SIG-M5 treated with dmso at 0.1 percent for 504 hours (cell line): Measurements from ENCODE around the gene SLC4A5.
"Not testable (repeated sequence)": the region's sequence is repeated elsewhere in the genome, so short reads cannot be mapped to it uniquely, and the experiment has no call there.

ENCODE experiments used
- DNase-seq: peaks from one replicate; lab custom pipeline; 2025; ENCODE audit not compliant: unreplicated experiment; lab: John Stamatoyannopoulos, UW

SLC4A5 gene

DNA sequence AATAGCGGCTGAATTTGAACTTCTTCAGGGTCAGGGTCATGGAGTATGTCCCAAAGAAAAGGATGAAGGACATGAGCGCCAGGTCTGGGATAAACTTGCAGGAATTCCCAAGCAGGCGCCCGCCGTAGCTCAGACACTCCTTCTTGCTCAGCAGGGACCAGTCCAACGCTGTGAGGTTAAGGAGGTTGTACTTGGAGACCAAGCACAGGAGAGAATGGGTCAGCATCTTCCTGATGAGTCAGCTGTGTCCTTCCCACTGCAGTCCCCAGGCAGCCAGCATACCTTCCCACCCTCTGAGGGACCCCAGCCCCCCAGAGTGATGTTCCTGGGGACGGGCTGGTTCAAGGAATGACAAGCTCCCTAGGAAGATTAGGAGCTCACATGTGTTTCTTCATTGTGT is 103.9 kb downstream of the SLC4A5 start:
- DNase-seq, result no peak

DNA sequence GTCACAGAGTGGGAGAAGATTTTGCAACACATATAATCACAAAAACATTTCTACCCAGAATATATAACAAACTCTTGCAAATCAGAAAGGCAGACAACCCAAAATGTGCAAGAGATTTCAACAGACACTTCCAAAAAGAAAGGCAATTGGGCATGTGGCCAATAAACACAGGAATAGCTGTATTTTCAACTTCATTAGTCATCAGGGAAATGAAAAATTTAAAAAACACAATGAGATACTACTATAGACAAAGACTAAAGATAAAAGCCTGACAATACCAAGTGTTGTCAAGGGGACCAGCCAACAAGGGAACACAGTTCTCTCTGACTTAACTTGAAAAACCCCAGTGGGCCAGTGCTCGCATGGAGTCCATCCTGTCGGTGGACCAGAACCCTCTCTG is 104.3 kb downstream of the SLC4A5 start:
- peak; percentile 15 for DNase-seq

DNA sequence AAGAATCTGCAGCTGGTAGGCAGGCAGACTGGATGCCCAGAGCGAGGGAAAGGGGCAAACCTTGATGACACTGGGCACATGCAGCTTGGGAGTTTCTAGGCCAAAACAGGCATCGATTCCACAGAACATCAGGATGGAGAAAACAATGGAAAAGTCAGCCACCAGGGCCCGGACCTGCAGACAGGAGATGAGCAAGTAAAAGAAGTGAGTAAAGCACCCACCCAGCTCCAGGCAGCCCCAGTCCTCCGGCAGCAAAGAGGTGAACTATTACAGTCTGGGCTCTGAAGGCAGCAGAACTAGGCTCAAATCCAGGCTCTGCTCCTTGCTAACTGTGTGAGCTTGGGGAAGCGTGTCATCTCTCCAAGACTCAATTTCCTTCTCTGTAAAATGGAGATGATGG is 108.2 kb downstream of the SLC4A5 start:
- no peak for DNase-seq

GRCh38 chr2:74233648-74234047 is 109.6 kb downstream of the SLC4A5 start:
- no peak for DNase-seq

GRCh38 chr2:74232426-74232825 is 110.8 kb downstream of the SLC4A5 start:
- no peak for DNase-seq

- not testable (repeated sequence) for DNase-seq
Observed at GRCh38 chr2:74229865-74230264, 113.4 kb downstream of the SLC4A5 start.

DNA sequence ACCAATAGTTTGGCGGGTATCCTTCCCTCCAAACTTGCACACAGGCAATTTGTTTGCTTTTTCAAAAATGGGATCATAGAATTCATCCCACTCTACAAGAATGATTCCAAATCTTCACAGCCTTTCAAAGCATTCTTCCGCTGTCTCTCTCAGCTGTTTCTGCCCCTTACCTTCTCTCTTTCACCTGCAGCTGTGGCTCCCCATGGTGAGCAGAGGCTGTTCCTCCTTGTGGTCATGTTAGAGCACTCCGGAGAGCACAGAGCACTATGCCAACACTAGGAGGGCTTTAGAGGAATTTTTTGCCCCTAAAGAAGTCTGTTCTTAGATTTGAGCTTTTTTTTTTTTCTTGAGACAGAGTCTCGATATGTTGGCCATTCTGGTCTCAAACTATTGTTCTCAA is 114.4 kb downstream of the SLC4A5 start:
- DNase-seq, result no peak

DNA sequence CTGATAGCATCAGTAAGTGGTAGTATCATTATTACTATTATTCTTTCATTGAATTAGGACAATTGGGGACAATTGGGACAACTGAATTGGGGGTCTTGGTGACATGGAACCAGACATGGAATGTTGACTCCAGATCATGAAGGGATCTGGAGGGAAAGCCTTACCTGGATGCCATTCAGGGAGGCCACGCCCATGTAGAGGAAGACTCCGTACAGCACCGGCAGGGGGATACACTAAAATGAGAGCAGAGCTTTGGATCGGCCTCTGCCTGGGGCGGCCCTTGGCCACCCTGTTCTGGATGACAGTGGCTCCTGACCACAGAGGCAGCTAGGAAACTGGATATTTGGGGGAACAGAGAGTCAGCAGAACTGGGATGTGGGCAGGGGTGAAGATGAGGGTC is 115.6 kb downstream of the SLC4A5 start:
- DNase-seq, result no peak

- DNase-seq, result no peak
Observed at GRCh38 chr2:74226648-74227213, 116.5 kb downstream of the SLC4A5 start.

DNA sequence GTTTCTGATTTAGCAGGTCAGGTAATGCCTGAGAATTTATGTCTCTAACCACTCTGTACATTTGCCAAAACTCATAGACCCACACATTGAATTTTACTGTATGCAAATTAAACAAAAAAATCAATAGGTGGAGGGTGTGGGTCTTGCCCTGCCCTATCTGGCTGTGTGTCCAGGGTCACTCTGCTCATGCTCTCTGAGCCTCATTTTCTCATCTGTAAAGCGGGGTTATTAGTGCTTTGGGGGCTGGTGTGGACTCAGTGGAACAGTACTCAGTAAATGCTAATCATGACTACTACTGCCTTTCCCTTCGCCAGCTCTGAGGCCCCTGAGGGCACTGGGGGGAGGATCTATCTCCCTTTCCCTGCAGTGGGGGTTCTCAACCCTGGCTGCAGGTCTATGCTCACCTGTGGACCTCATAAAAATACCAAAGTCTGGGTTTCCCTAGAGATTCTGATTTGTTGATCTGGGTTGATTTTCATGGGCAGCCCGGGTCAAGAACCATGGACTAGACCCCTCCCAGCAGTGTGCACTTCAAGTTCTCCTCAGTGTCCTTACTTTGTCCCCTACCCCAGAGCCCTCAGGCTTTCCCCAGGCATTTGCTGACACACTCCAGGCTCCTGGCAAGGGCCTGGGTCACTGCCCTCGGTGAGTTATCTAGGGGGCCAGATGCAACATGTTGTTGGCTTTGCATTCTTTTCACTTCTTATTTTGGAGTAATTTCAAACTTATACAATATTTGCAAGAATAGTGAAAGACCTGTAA is 117.3 kb downstream of the SLC4A5 start:
- DNase-seq, result no peak

DNA sequence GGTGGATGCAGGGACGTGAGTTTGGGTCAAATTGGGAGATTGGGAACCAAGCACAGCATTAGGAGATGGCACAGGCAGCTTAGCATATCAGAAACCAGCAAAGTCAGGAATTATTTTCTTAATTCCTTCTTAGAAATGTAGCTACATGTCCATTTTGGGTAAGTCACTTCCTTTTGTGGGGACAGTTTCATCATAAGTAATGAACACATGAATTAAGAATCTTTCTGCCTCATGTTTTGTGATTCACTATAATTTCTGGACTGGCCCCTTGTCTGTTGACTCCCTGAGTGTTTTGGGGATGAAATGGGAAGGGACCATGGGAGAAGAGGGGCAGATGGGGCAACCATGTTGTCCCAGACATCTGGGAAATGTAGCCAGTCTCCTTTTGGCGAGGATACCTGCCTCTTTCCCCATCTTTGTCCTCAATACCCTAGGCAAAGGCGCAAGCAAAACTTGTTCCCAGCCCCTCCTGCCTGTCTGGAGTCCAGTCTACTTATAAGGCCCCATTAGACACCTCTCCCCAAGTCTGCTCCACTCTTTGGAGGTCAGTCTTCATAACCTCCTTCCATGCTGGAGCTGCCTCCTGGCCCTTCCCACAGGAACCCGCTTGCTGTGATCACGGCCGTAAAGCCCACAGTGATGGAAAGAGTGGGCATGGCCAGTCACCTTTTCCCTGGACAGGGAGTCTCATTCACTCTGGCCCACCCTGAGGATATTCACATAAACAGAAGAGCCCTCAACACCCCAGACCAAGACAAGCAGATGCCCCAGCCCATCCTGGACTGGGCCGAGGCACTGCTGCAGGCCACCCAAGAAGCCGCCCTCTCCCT is 119.1 kb downstream of the SLC4A5 start:
- no peak for DNase-seq

GRCh38 chr2:74222300-74222650 is 120.9 kb downstream of the SLC4A5 start:
- no peak for DNase-seq

DNA sequence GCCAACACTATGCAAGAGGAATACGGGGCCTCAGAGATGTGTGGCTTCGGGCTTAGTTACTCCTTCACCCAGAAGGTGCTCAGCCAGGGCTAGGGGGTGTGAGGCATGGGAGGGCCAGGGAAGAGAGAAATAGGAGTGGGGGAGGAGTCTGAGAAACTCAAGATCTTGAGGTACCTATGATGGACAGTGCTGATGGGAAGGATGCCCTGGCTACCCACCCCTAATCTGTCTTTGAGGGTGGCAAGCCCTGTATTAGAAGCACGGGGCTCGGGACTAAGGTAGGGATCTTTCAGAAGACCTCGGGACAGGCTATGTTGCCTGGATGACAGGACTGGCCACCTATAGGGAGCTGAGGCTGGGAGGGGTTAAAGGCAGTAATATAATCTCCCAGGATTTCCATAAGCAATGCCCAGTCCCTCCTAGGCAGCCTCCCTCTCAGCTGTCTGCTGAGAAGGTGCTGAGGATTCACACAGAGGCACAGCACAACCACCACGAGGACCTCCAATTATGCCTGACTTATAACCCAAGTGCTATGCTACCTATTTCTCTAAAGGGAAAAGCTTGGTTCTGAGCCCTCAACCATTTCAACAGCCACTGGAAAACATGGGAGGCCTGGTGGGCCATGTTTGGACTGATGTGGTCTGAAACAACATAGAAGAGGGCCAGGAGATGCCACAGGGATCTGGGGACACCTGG is 121.5 kb downstream of the SLC4A5 start:
- DNase-seq, result no peak

GRCh38 chr2:74221091-74221490 is 122.1 kb downstream of the SLC4A5 start:
- DNase-seq, result no peak

DNA sequence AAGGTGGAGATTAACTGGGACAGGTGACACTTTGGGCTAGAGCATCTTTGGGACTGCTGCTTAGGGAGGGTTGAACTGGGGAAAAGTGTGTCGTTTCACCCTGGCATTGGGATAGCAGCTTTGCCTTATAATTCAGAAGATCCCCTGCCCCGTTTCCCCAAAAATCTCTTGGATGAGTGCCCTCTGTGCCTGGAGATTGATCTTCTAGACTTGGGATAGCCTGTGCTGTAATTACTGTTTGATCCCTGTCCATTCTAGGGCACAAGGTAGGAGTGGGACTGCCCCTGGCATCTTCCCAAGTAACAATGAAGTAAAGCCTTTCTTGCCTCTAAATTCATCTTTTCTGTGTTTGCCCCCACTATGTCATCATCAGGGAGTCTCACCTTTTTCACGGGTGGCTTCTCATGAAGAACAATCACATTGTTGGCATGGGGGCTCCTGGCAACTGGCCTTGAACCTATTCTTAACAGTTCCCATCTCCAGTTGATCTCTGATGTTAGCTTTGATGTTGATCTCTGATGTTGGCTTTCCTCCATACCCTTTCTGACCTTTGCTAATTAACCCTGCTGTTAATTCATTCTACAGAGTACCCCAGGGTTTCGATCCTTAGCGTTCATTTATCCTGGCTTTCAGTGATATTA is 123.2 kb downstream of the SLC4A5 start:
- DNase-seq, result no peak

- no peak for DNase-seq
Observed at GRCh38 chr2:74216642-74217041, 126.6 kb downstream of the SLC4A5 start.

DNA sequence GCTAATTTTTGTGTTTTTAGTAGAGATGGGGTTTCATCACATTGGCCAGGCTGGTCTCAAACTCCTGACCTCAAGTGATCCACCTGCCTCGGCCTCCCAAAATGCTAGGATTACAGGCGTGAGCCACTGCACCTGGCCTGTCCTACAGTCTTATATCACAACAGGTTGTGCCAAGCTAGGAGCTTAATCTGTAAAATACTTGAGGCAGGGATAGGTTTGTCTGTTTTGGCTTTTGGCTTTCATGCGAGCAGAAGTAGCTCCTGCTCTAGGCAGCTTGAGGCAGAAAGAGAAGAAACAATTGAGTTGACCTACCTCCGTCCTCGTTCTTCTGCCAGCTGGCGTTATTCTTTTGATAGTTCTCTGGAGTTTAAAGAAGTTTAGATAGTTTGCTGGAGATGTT is 127.4 kb downstream of the SLC4A5 start:
- DNase-seq, result not testable (repeated sequence)

DNA sequence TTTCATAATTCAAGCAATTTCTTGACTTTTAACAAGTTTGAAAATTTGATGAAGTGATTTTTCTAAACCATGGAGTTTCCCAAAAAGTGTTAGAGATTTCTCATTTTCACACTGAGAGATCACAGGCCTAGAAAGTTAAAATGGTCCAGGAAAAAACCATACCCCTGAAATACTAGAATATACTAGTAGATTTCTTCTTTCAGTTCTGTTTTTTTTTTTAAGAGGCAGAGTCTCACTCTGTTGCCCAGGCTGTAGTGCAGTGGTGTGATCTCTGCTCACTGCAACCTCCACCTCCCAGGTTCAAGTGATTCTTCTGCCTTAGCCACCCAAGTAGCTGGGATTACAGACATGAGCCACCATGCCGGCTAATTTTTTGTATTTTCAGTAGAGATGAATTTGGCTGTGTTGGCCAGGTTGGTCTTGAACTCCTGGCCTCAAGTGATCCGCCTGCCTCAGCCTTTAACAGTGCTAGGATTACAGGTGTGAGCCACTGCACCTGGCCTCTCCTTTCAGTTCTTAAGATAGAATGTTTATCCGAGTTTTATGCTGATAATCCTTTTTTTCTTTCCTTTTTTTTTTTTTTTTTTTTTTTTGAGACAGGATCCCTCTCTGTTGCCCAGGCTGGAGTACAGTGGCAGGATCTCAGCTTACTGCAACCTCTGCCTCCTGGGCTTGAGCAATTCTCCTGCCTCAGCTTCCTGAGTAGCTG is 130.4 kb downstream of the SLC4A5 start:
- DNase-seq, result no peak

DNA sequence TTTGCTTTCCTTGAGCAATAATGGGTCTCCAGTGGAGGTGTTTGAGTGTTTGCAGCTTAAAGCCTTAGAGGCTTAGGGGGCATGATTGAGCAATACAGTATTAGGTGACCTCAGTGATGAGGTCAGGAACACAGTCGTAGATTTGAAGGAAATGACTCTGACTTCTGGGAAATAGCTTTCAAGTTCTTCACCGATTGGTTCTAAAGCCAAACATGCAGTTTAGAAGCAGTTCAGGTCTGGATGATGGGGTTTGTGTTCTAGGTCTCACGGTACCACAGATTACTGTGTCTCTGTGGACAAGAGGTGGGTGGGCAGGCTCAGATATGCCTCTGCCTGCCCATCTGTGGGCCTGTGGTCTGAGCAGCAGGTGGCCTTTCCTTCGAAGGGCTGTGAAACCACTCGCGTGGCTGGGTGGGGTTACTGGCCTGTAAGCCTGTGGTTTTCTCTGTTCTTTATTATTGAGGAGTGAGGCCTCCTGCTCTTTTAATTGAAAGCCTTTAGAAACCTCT is 137.0 kb downstream of the SLC4A5 start:
- DNase-seq, result peak; percentile 64

GRCh38 chr2:74205596-74205995 is 137.6 kb downstream of the SLC4A5 start:
- peak; percentile 19 for DNase-seq
